A673 (cell line): Measurements from ENCODE around the gene GLRA3. TPM values are rescaled to one million over a fixed set of nuclear protein-coding genes. Genes with fewer than 3 reads are reported as not detected.

Source experiments
- BruUV-seq: library from RNA; stranded (reverse); fragments of 400-500 nt; replicated peaks from 2 replicates; lab custom pipeline; 2021; lab: Mats Ljungman, UMichigan
- CTCF ChIA-PET: fragments of 300-600 bp; sonication (Branson Sonifier 250); formaldehyde crosslinking; loops from one replicate; lab custom pipeline; 2022; ENCODE audit warnings: antibody characterized with exemption; lab: Charles Lee
- POLR2A ChIA-PET: fragments of 300-600 bp; sonication (Branson Sonifier 250); formaldehyde crosslinking; loops from one replicate; lab custom pipeline; 2022; ENCODE audit warnings: antibody characterized with exemption; ENCODE audit not compliant: low non-redundant PET; lab: Charles Lee
- DNase-seq: peaks from one replicate; pipeline ENCODE4 v3.0.0-alpha.2; 2015; ENCODE audit warnings: low spot score
- H3K27ac ChIP-seq: fragments of 200-600 bp; sonication (generic); 2 replicates; pipeline ENCODE4 v1.5.1; 2016; ENCODE audit warnings: mixed run types, low read depth, mild to moderate bottlenecking, mixed read lengths, antibody characterized with exemption, low read length; ENCODE audit not compliant: poor library complexity, severe bottlenecking
- H3K27me3 ChIP-seq: fragments of 200-600 bp; sonication (generic); replicated peaks from 2 replicates; pipeline ENCODE4 v1.6.1; 2017; ENCODE audit warnings: mixed run types, low read depth, mild to moderate bottlenecking, mixed read lengths, antibody characterized with exemption, low read length; ENCODE audit not compliant: insufficient read depth, poor library complexity
- H3K36me3 ChIP-seq: fragments of 200-600 bp; sonication (generic); 2 replicates; pipeline ENCODE4 v1.6.1; 2016; ENCODE audit warnings: mixed run types, mild to moderate bottlenecking, mixed read lengths, antibody characterized with exemption, low read length; ENCODE audit not compliant: insufficient read depth, poor library complexity, severe bottlenecking
- H3K4me1 ChIP-seq: fragments of 200-600 bp; sonication (generic); 2 replicates; pipeline ENCODE4 v1.6.1; 2017; ENCODE audit warnings: mixed run types, mild to moderate bottlenecking, mixed read lengths, antibody characterized with exemption, low read length; ENCODE audit not compliant: insufficient read depth, poor library complexity, severe bottlenecking
- H3K4me3 ChIP-seq: fragments of 200-600 bp; sonication (generic); 2 replicates; pipeline ENCODE4 v1.5.1; 2016; ENCODE audit warnings: low read depth, mixed run types, mild to moderate bottlenecking, mixed read lengths, low read length; ENCODE audit not compliant: poor library complexity, severe bottlenecking
- H3K9me3 ChIP-seq: fragments of 200-600 bp; sonication (generic); 2 replicates; pipeline ENCODE4 v1.6.1; 2016; ENCODE audit warnings: mixed run types, low read depth, mild to moderate bottlenecking, mixed read lengths, antibody characterized with exemption, low read length; ENCODE audit not compliant: poor library complexity, severe bottlenecking
- CTCF ChIP-seq: fragments of 300-800, 200-600 bp; sonication (generic); conservative IDR thresholded peaks from 2 replicates; pipeline ENCODE4 v1.5.1; 2017; ENCODE audit warnings: low read depth, mild to moderate bottlenecking, antibody characterized with exemption, low read length, moderate library complexity, mixed read lengths
- EZH2 ChIP-seq: fragments of 200-600 bp; sonication (generic); IDR thresholded peaks from 2 replicates; pipeline ENCODE4 v1.6.1; 2017; ENCODE audit warnings: borderline replicate concordance, low read depth, mild to moderate bottlenecking, mixed read lengths, antibody characterized with exemption, low read length; ENCODE audit not compliant: poor library complexity, severe bottlenecking
- intact Hi-C: fragments of 100-400 bp; cut with micrococcal nuclease; formaldehyde crosslinking; loops from one replicate; pipeline ENCODE4 v1.10.0; 2022; ENCODE audit not compliant: unreplicated experiment
- total RNA-seq: library from RNA; stranded (reverse); gene quantifications from 2 replicates; pipeline ENCODE4 v1.2.3, GENCODE V29; 2021

GLRA3 gene
- total RNA-seq, 1 experiment from 2014 or later: 0.06 TPM

GRCh38 chr4:174650711-174651355, 178.2 kb downstream of the GLRA3 start:
- intact Hi-C loops: no loop called here
- no peak for DNase-seq
- Histone ChIP-seq H3K27ac (no peak overlapping the region), H3K9me3 (no peaks in the 10 kb centered on the region), H3K27me3 (no peaks in the 10 kb centered on the region), H3K4me3 (no peak overlapping the region), H3K36me3 (no peaks in the 10 kb centered on the region), H3K4me1 (peaks cover 6% of the 10 kb centered on the region)
- ChIA-PET POLR2A (no interaction called here), CTCF (no interaction called here)
- BruUV-seq: no TSS peak
- TF ChIP-seq EZH2: no peak
- no peak for TF ChIP-seq CTCF

GRCh38 chr4:174648812-174649211, 180.2 kb downstream of the GLRA3 start:
- H3K4me3 ChIP-seq: no peak overlapping the region
- H3K36me3 ChIP-seq: no peaks in the 10 kb centered on the region
- ChIA-PET POLR2A (no interaction called here), CTCF (no interaction called here)
- intact Hi-C loops: no loop called here
- H3K4me1 ChIP-seq: no peaks in the 10 kb centered on the region
- TF ChIP-seq EZH2: no peak
- TF ChIP-seq CTCF: no peak
- H3K9me3 ChIP-seq: no peaks in the 10 kb centered on the region
- no peak overlapping the region for H3K27ac ChIP-seq
- no peaks in the 10 kb centered on the region for H3K27me3 ChIP-seq
- DNase-seq: peak; percentile 66
- BruUV-seq: no TSS peak

GRCh38 chr4:174646326-174646725, 182.7 kb downstream of the GLRA3 start:
- H3K36me3 ChIP-seq: no peaks in the 10 kb centered on the region
- H3K27ac ChIP-seq: no peak overlapping the region
- no TSS peak for BruUV-seq
- DNase-seq: no peak
- ChIA-PET CTCF (no interaction called here), POLR2A (no interaction called here)
- TF ChIP-seq CTCF (no peak), EZH2 (no peak)
- H3K4me1 ChIP-seq: no peaks in the 10 kb centered on the region
- H3K9me3 ChIP-seq: no peaks in the 10 kb centered on the region
- H3K4me3 ChIP-seq: no peak overlapping the region
- H3K27me3 ChIP-seq: no peaks in the 10 kb centered on the region
- intact Hi-C loops: no loop called here
